GM18867 (cell line): ENCODE results near the gene PLEKHA7.

Experiments used
- ATAC-seq: cut with Tn5 transposase; IDR thresholded peaks from one replicate; pipeline ENCODE4 v1.9.1; 2021; ENCODE audit warnings: mild to moderate bottlenecking, moderate library complexity; ENCODE audit not compliant: unreplicated experiment

The PLEKHA7 gene

DNA sequence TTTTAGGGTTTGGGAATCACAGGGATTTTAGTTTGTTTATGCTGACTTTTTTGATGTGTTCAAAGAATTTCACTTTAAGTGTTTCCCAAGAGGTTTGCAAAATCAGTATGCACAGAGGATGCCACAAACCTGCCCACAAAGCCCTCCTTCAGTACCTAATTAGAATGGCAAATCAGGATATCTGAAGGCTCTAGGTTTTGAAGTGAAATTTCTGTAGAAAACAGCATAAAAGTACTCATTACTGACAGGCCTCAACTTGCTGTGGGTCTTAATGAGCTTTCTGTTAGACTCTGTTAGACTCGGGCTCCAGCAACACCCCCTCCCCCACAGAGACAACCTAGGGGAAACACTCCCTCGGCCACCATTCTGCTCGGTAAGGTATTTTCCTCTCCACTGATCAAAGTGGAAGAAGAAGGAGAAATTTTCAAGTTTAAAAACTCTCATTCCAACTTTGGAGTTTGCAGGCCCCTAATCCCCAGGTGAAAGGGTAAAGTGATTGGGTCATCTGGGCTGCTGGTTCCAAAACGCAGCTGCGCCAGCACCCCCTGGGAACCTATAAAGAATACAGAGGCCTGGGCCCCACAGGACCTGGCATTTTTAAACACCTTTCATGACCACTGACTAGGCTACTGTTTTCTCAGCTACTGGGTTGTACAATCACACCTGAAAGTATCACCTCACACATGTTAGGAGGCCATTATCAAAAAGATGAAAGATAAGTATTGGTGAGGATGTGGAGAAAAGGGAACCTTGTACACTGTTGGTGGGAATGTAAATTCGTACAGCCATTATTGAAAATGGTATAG, 67.5 kb downstream of the PLEKHA7 start:
- ATAC-seq, result peak; percentile 80

GRCh38 chr11:16945671-16946469, 68.3 kb downstream of the PLEKHA7 start:
- peak; percentile 63 for ATAC-seq

GRCh38 chr11:16942911-16943310, 71.3 kb downstream of the PLEKHA7 start:
- no peak for ATAC-seq

GRCh38 chr11:16942342-16942741, 71.9 kb downstream of the PLEKHA7 start:
- ATAC-seq, result no peak

DNA sequence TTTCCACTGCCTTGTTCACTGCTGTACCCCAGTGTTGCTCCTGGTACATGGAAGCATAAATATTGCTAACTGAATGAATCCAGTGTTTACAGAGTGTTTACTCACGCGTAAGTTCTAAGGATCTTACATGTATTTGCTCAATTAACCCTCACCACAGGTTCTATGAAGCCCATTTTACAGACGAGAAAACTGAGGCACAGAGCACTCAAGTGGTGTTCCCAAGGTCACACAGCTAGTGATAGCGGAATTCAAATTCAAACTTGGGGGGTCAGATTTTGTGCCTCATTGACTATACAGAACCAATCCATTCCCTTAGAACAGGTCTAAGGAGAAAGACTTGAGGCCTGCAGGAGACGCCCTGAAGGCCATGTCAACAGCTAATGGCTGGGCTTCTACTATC, 72.3 kb downstream of the PLEKHA7 start:
- no peak for ATAC-seq

- no peak for ATAC-seq
Measured at GRCh38 chr11:16938061-16938460, 76.2 kb downstream of the PLEKHA7 start.

DNA sequence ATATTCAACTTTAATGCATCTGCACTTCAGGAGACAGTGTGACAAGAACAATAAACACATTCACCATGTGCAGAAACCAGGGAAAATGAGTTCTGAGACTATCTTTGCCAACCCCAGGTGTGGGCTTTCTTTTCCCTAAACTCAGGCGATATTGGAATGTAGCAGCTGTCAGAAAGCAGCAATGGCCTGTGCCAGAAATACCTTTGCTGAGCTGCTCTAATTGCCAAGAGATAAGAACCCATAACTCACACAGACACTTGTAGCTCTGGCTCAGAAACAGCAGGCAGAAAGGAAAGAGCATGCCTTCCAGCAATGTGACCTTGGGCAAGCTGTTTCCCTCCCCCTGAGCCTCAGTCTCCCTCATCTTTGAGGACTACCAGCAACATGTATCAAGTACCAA, 77.6 kb downstream of the PLEKHA7 start:
- ATAC-seq, result no peak

DNA sequence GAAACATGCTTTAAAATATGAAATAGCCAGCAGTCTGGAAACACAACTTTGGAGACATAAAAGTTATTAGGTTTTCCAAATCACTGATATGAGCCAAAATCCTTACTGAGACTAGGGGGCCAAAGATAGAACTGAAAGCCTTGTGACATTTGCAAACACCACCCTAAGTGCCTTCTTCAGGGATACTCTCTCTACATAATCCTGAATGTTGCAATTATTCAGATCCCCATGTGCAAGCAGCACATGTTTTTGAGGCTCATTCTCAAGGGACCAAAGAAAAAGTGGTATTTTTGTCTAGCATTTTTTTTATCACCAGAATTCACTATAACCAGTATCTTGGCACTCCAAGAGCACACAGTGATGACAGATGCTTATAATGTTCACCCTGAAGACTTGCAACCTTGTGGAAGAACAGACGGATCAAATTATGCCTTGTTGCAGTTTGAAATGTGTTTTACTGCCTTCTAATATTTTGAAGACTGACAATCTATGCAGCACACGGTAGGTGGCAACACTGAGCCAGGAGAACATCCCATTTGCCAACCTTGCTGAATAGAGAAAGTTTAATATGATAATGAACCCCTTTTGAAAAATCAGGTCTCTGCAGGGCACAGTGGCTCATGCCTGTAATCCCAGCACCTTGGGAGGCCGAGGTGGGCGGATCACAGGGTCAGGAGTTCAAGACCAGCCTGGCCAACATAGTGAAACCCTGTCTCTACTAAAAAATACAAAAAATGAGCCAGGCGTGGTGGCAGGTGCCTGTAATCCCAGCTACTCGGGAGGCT, 78.5 kb downstream of the PLEKHA7 start:
- peak; percentile 70 for ATAC-seq

DNA sequence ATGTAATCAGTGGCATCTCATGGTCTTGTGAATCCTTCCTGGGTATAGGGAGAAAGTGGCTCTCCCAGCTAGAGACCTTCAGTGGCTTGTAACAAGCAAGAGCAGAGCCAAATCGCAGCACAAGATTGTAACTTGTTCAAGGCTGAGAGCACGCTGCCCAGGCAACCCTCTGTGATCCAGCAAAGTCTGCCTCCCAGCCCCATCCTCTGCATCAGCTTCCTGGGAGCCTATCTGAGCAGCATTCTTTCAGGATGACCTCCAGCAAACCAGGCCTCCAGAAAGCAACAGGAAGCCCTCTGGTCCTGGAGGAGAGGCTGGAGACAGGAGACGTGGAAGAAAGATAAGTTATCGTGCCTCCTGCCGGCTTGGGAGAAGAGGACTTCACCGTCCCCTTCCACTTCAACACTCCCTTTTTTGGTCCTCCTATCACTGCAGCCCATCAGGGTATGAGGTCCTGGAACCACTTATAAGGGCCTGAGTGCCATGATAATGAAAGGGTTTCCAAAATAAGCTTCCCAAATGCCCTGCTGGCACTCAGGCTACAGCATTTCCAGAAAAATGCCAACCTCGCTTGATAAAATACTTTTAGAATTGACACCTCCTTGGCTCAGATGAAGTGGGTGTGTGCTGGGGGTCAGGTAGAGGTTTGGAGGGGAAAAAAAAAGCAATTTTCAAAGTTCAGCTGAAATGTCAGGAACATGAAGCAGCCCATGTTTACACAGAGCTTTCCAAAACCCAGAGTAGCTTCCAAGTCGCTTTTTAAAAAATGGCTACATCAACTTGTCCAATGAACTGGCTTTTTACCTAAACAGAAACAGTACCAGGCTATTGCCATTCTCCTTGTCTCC, 80.2 kb downstream of the PLEKHA7 start:
- no peak for ATAC-seq

- ATAC-seq, result no peak
Measured at GRCh38 chr11:16933291-16933690, 80.9 kb downstream of the PLEKHA7 start.

- ATAC-seq, result no peak
Measured at GRCh38 chr11:16928044-16928443, 86.2 kb downstream of the PLEKHA7 start.

DNA sequence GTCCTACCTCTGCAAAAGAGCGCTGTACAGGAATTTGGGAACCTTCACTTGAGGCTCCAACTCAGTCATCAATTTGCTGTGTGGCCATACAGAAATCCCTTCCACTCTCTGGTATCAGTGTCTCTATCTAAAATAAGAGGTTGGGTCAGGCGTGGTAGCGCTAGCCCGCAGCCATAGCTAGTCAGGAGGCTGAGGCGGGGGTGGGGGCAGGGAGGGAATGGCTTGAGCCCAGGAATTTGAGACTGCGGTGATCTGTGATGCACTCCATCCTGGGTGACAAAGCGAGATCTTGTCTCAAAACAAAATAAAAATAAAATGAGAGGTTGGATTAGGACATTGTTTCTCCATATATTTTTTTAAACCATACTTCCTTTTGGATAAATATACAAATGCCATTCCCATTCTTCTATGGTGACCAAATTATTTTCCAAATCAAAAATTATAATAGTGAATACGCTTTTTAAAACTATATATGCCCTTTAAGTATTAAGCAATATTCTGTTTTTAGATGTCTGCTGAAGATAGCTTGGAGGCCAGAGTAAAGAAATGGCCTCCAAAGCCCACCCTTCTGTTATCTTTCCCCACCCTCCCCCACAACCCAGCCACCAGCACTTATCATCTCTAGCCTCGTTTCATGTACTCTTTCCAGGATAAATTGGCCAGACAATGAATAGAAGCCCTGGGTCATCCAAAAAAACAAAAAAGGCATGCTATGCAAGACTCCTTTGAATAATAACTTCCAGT, 87.2 kb downstream of the PLEKHA7 start:
- ATAC-seq, result no peak

DNA sequence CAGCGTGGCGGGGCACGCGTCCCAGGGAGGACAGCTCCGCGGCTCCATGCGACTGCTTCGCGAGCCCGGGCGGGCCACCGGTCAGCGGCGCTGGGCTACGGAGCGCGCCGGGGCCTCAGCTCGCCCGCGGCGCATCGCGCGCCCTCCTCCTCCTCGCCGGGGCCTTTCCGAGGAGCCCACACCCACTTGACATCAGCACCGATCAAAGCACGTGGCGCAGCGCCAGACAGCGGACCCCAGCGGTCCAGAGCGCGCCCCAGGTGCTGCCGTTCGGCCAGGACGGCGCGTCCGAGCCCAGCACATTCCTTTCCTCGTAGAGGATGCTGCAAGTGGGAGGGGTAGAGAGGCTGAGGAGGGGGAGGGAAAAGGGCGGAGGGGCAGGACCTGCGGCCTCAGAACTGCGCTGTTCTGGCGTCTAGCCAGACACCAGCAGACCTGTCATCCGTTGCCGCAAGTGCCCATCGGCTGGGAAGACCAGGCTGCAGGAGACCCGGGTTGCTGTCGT, 88.6 kb downstream of the PLEKHA7 start:
- peak; percentile 30 for ATAC-seq

- ATAC-seq, result peak; percentile 28
Measured at GRCh38 chr11:16924826-16925560, 89.2 kb downstream of the PLEKHA7 start.

- ATAC-seq, result peak; percentile 36
Measured at GRCh38 chr11:16924462-16924825, 89.8 kb downstream of the PLEKHA7 start.

DNA sequence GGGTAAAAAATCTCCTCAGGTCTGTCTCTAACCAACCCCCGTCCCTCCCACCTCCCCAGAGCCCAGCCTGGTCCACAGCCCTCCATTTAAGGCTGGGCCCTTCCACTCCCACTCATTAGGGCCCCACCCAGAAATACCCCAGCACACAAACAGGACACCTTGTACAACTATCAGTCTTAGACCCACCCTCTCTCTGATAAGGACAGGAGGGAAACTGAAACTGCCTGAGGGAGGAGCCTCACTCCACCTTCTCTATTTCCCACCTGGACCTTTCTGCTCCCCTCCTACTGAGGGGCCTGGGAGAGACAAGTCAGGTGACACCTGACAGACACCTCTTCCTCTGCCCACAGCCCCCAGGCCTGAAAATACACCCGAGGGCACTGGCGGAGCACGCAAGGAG, 90.2 kb downstream of the PLEKHA7 start:
- ATAC-seq, result peak; percentile 38

- ATAC-seq, result no peak
Measured at GRCh38 chr11:16921668-16922067, 92.5 kb downstream of the PLEKHA7 start.

- ATAC-seq, result no peak
Measured at GRCh38 chr11:16921019-16921418, 93.2 kb downstream of the PLEKHA7 start.

DNA sequence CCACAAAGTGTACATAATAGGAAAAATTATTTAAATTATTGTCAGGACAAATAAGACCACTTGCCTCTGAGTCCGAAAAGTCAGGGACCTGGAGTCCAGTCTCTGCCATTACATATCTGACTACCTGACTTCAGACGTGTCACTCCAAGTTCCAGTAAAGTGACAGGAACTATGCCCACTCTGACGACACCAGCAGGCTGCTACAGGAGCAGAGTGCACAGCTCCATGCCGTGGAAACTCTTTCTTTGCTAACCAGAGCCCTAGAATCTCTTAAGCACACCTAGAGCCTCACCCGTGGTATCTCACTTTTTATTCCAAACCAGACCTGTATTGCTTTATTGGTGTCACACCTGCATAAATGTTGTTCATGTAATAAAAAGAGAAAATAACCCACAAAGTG, 93.7 kb downstream of the PLEKHA7 start:
- no peak for ATAC-seq
